ENCODE results near the gene COMTD1.

The COMTD1 gene

DNA sequence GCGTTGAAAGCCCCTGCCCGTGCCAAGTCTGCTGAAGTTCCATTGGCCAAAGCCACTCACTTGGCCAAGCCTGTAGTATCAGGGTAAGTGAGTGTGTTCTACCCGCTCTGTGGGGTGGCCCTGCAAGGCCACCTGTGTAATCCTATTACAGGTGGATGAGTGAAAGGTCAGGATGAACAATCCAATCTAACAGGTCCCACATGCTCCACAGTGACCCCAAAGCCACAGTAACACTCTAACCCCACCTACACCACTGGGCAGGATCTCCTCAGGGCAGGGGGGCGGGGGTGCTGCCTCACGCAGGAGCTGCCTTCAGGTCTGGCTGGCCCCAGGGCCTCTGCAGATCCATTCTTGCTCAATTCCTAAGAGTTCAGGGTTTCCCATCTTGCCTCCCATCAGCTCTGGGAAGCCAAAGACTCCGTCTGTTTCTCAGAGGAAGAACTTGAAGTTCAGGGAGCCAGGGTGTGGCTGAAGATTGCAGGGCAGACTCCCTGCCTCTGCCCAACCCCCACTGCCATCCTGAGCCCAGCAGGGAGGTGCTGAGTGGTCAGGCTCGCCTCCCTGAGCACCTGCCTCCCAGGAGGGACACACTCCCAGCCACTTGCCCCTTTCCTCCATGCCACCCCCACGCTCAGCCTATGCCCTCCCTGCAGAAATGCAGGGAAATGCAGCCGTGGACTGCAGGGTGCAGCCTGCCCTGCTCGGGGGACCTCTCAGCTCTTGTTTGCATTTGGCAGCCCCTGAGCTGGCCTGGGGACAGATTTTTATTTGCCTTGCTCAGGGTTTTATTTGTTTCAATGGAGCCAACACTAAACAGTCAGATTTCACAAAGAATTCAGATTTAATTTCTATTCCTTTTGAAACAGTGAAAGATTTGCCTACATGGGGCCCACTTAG is 9.8 kb upstream of the COMTD1 start:
- DNase-seq (ENCODE audit: low read depth), result no peak

DNA sequence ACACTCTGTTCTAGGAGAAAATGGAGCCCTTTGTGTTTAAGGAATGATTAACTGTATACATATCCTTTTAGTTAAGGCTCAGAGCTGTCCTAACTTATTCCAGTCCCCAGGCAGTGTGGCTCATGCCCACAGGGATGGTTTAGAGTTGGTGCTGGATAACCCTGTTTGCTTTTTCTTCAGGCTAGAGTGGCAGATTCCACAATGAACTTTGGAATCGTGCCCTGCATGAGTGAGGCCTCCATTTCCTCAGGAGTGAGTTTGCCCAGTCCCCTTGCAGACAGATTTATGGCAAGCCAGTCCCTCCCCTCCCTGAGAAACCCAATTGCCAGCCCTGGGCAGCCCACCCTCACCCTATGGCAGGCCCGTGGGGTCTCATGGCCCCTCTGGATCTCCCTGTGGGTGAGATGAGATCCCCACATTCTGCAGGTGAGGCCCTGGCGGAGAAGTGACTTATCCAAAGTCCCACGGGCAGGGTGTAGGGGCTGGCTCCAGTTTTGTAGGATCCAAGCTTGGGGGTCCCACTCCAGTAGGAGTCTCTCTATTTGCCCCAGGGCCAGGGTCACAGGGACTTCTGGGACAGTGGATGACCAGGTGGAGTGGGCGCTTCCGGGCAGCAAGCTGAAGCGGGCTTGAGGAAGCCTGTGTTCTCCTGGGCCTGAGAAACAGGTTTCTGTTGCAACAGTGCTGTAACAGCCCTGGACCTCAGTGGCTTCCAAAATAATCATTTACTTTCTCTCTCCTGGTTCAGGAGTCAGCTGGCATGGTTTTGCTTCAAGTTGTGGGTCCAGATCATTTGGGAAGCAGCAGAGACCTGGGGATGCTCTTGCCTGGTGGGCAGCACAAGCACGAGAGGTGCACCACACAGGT is 9.0 kb upstream of the COMTD1 start:
- DNase-seq (ENCODE audit: low read depth), result no peak

DNA sequence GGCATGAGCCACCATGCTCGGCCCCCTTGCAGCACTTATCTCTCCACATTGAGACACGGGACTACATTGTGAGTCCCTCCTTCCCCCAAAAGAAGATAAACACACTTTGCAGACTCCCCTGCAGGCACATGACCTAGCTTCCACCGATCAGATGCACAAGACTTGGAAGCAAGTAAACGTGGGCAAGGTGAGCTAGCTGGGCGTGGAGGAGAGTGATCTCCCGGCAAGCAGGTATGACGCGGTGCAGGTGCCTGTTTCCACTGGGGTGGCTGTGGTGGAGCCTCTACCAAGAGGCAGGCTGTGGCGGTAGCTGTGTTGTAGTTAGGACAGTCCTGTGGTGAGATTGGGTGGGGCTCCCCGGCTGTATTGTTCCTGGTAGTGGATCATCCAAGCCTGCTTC is 7.7 kb upstream of the COMTD1 start:
- DNase-seq (ENCODE audit: low read depth), result no peak

GRCh38 chr10:75240329-75241076 is 4.7 kb upstream of the COMTD1 start:
- DNase-seq (ENCODE audit: low read depth), result no peak

DNA sequence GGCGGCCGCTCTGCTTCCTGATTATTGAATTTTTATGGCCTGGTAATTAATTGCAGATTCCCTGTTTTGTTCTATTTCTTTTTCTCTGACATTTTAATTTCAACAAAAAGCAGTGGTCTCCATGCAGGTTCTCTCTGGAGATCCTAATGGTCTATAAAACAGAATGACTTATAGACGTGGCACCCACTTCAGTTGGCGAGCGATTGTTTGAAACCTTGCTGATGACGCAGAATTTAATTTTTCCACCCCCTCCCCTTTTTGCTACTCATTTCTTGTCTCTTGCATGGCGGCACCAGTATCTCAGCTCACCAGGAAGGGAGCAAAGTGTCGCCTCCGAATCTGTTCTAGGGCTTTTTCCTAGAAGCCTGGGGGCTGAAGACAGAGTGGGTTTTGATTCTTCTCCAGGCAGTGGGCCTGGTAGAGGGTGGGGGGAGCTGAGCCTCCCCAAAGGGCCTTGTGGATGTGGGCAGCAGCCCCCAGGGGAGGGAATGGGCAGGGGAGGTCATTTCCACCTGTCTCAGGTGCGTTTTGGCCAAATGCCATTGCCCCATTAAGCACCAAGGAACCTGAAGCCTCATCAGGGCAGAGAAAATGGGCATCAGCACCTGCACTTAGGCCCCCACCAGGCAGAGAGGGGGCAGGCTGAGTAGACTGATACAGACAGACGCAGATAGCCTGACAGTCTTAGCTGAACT is 3.5 kb upstream of the COMTD1 start:
- DNase-seq (ENCODE audit: low read depth), result no peak

- DNase-seq (ENCODE audit: low read depth), result no peak
These were observed 2.7 kb upstream of the COMTD1 start for GRCh38 chr10:75238182-75239095.

GRCh38 chr10:75236178-75236825 is 545 bp upstream of the COMTD1 start:
- no peak for DNase-seq (ENCODE audit: low read depth)

DNA sequence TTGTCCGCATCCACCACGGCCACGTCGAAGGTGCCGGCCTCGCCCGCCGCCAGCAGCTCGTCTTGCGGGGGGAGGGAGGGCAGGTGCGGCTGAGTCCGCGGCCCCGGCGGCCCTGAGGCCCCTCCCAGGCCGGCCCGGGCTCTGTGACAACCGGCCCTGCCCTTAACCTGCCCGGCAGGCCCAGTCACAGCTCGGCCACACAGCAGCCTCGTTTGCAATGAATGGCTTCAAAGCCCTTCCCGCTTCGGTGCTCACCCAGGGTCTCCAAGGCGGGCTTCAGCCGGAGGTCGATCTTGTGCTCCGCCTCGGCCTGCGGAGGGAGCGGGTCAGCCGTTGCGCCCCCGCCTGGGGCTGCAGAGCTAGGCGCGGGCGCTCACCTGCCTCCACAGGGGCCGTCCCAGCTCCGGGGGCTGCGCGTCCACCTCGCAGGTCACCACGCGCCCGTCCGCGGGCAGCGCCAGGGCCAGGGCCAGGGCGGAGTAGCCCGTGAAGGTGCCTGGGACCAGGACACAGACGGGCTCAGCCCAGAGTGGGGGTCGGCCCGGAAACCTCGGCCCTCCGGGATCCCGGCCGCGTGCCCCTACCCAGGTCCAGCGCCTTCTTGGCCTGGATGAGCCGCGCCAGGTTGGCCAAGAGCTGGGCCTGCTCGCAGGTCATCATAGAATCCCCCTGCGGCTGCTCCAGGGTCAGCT is 928 bp downstream of the COMTD1 start:
- DNase-seq (ENCODE audit: low read depth), result no peak

GRCh38 chr10:75234017-75234682 is 1.6 kb downstream of the COMTD1 start:
- DNase-seq (ENCODE audit: low read depth), result peak; percentile 49

DNA sequence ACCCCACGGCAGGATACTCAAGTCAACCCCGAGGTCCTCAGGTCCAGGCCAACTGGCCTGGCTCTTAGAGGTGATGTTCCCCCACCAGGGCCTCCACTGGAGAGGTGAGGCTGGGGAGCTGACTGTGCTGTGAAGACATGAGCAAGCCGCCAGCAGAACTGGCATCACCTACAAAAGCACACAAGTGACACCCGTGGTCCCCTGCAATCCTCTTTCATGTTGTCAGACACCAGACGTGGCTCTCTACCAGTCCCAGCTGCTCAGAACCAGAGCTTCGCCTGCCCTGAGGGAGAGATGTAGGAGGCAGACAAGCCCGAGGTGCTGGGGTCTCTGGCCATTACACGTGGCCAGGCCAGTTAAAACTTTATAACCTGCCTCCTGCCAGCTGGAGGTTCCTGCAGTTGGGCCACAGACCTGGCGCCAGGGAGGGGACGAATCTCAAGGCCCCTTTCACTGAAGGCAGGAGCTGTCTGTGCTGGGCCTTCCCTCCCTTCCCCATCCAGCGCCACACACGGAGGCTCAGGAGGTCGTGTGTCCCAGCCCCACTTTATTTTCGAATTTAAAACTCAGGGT is 2.2 kb downstream of the COMTD1 start:
- DNase-seq (ENCODE audit: low read depth), result no peak

DNA sequence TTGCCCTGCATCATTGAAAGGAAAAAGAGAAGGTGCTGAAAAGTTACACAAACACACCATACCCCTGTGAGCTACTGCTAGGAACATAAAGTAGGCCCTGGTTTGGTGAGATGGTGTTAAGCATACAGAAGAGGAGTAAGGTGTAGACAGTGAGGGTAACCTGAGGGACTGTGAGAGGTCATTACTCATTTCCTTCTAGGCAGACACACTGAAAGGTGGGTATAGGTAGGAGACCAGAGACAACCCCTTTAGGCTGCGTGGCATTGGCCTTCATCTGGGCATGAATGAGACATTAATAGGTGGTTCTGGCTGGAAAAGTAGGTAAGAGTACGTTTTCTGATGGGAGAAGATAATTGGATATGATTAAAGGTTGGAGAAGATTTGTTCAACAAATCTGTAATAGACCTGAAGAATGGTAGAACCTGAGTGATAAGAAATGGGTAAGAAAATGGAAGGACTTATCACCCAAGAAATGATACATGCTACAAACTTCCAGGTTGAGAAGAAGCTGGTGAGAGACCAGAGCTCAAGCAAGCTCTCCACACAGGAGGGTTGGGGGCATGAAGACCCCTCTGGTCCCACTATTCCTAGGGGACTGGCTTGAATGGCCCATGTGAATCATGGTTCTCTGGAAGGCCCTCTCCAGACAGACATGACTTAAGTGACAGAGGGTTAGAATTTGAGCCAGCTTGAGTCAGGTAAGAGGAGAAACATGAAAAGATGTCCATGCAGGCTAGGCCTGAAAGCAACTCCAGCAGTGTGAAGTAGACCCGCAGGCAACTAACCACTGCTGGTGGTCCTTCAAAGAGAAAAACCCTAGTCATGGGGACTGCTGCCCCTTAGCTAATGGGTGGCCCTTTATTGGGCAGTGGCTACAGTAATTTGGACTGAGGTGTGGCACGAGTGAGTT is 3.8 kb downstream of the COMTD1 start:
- no peak for DNase-seq (ENCODE audit: low read depth)

DNA sequence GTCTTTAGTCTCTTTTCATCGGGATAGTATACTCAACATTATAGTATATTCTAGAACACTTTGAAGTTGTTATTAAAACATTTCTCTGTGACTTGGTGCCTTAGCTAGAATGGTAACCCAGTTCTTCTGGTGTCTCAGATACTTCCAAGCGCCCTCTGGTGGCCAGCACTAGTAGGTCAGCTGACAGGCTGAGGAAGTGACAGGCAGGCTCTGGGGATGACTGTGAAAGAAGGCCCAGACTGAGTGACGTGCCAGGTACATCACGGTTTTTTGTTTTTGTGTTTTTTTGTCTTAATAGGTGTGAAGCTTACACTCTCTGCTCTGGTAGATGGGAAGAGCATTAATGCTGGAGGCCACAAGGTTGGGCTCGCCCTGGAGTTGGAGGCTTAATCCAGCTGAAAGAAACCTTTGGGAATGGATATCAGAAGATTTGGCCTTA is 5.1 kb downstream of the COMTD1 start:
- peak; percentile 65 for DNase-seq (ENCODE audit: low read depth)

DNA sequence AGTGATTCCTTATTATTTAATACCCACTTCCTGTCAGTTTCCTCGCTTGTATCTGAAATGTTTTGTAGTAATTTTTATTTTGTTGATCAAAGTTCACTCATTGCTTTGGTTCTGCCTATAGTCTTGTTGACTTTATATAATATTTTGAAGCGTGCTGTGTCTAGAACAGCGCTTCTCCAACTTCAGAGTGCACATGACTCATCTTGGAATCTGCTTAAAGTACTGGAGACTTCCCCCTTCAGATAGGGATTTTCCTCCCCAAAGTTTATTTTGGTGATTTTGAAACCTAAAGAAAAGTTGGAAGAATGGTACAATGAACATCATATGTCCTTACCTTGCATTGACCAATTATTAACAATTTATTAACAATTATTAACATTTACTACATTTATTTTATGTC is 5.8 kb downstream of the COMTD1 start:
- DNase-seq (ENCODE audit: low read depth), result no peak

DNA sequence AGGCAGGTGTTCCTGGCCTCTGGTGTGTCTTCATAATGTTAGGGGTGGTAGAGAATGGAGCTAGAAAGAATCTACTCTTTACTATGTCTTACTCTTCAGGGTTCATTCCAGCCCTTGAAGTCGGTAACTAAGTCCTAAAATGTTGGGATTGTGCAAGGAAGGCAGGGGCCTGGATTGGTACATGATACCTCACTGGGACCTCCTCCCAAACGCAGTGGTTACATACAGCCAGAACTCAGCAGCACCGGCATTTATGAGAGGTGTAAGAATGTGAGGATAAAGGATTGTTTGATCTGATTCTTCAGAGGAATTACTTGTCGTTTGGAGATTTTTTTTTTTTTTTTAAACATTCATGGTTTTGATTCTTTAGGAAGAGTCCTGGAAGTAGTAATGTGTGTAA is 6.9 kb downstream of the COMTD1 start:
- no peak for DNase-seq (ENCODE audit: low read depth)

DNA sequence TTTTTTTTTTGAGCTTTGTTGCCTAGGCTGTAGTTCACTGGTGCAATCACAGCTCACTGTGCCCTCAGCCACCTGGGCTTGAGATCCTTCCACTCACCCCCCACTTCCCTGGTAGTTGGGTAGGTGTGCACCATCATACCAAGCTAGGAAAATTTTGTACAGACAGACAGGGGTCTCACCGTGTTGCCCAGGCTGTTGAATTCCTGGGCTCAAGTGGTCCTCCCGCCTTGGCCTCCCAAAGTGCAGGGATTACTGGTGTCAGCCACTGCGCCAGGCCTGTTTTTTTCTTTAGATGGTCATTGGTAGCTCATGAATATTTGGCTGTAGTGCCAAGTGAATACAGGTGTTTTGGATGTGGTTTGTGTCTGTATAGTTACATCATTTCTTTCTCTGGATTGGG is 7.5 kb downstream of the COMTD1 start:
- no peak for DNase-seq (ENCODE audit: low read depth)

DNA sequence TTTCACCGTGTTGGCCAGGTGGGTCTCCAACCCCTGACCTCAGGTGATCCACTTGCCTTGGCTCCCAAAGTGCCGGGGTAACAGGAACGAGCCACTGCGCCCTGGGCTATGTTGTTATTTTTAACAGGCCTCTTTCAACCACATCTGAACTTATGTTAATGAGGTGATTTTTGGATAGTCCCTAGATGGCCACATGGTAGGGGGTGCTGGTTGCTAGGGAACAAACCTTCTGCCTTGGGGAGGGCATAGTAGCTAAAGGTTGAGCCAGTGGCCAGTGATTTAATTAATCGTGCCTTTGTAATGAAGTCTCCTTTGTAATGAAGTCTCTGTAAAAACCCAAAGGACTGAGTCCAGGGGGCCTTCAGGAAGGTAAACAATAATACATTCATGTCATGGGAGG is 9.1 kb downstream of the COMTD1 start:
- no peak for DNase-seq (ENCODE audit: low read depth)

- no peak for DNase-seq (ENCODE audit: low read depth)
These were observed 9.7 kb downstream of the COMTD1 start for GRCh38 chr10:75226095-75226494.

GRCh38 chr10:75223507-75223906 is 12.2 kb downstream of the COMTD1 start:
- DNase-seq (ENCODE audit: low read depth), result no peak
